A549 (cell line): Measurements from ENCODE around the gene SSUH2.

Source experiments
- CTCF ChIP-seq: fragments of >200 bp; sonication (Bioruptor Twin); formaldehyde crosslinking; IDR thresholded peaks from 3 replicates; pipeline ENCODE4 v1.5.1; 2016
- E2F6 ChIP-seq: IDR thresholded peaks from 2 replicates; pipeline ENCODE4 v1.6.1; 2012; ENCODE audit warnings: low read depth, borderline replicate concordance
- ESRRA ChIP-seq: fragments of 150-350 bp; IDR thresholded peaks from 2 replicates; pipeline ENCODE4 v1.6.1; 2014; ENCODE audit warnings: mild to moderate bottlenecking, low read length, borderline replicate concordance
- FOSL2 ChIP-seq, 2 experiments: fragments of 450-650 bp in 1 of 2; fragments of >200 bp in 1 of 2; sonication (Bioruptor Twin) in 1 of 2; formaldehyde crosslinking; IDR thresholded peaks; 2 replicates each; pipeline versions ENCODE4 v1.5.0 to v1.6.1; 2016 to 2020; ENCODE audit warnings: mild to moderate bottlenecking in 1 of 2, moderate library complexity in 1 of 2
- JUN ChIP-seq, 2 experiments: fragments of >200 bp; sonication (Bioruptor Twin); formaldehyde crosslinking; IDR thresholded peaks; 2 replicates in 1 of 2; 3 replicates in 1 of 2; pipeline ENCODE4 v1.6.1; 2016 to 2017
- JUNB ChIP-seq: fragments of >200 bp; sonication (Bioruptor Twin); formaldehyde crosslinking; IDR thresholded peaks from 2 replicates; pipeline ENCODE4 v1.6.1; 2016
- KDM1A ChIP-seq: fragments of 200-600 bp; sonication (generic); IDR thresholded peaks from 2 replicates; pipeline ENCODE4 v1.6.1; 2016; ENCODE audit warnings: low read depth, mild to moderate bottlenecking
- MAX ChIP-seq: IDR thresholded peaks from 2 replicates; pipeline ENCODE4 v1.6.1; 2012
- PHF8 ChIP-seq: fragments of 200-600 bp; sonication (generic); IDR thresholded peaks from 2 replicates; pipeline ENCODE4 v1.6.1; 2016; ENCODE audit warnings: low read depth, mild to moderate bottlenecking, antibody characterized with exemption, moderate library complexity, borderline replicate concordance
- POLR2A ChIP-seq: IDR thresholded peaks from 2 replicates; pipeline ENCODE4 v1.6.1; 2012; ENCODE audit warnings: mild to moderate bottlenecking, low read length
- REST ChIP-seq: fragments of 200-600 bp; sonication (generic); IDR thresholded peaks from 2 replicates; pipeline ENCODE4 v1.6.1; 2016; ENCODE audit warnings: antibody characterized with exemption, mild to moderate bottlenecking, moderate library complexity
- RFX5 ChIP-seq: fragments of 450-650 bp; IDR thresholded peaks from 2 replicates; pipeline ENCODE4 v1.7.1; 2014; ENCODE audit warnings: antibody characterized with exemption, mild to moderate bottlenecking, moderate library complexity
- USF2 ChIP-seq: fragments of 450-650 bp; IDR thresholded peaks from 2 replicates; pipeline ENCODE4 v1.6.1; 2014; ENCODE audit warnings: antibody characterized with exemption

- TF ChIP-seq CTCF = no peak
- no peak for TF ChIP-seq JUN (IDR thresholded peaks at IDR 0.05)
- no peak for TF ChIP-seq RFX5
- no peak for TF ChIP-seq MAX
- no peak for TF ChIP-seq PHF8
- no peak for TF ChIP-seq POLR2A
- no peak for TF ChIP-seq FOSL2 (IDR thresholded peaks at IDR 0.05)
- TF ChIP-seq FOSL2 (CRISPR knock-in tag; IDR thresholded peaks at IDR 0.05) = no peak
- no peak for TF ChIP-seq KDM1A
- no peak for TF ChIP-seq ESRRA
- TF ChIP-seq E2F6 = no peak
- TF ChIP-seq REST = no peak
- TF ChIP-seq USF2 = no peak
- no peak for TF ChIP-seq JUNB
These were observed 769 bp downstream of the SSUH2 start for GRCh38 chr3:8643693-8644365.
